ENCODE results near the gene CCDC54.
"Not testable (repeated sequence)": the region's sequence is repeated elsewhere in the genome, so short reads cannot be mapped to it uniquely, and the experiment has no call there.

Gene CCDC54

DNA sequence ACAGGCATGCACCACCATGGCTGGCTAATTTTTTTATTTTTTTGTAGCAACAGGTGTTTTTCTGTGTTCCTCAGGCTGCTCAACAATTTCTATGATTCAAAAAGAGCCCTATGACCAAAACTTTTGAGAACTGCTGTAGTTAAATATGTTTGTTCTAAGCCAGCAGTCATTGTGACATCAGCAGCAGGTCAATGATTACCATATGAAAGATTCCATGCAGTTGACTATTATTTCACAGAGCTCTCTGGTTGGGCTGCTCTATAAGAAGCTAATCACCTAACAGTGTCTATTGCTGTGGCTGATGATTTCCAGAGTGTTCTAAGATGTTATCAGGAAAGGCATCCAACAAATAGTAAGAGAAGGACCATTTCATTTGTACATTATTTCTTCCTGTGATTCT lies at the start of gene CCDC54:
CCDC54 (plus strand) TSS at position 289 of the 400 bp plus-strand sequence. CDS start 149 bp downstream, outside the sequence.
- no peak for DNase-seq

GRCh38 chr3:107328069-107328468 lies 49.2 kb upstream of the CCDC54 start:
- no peak for DNase-seq

DNA sequence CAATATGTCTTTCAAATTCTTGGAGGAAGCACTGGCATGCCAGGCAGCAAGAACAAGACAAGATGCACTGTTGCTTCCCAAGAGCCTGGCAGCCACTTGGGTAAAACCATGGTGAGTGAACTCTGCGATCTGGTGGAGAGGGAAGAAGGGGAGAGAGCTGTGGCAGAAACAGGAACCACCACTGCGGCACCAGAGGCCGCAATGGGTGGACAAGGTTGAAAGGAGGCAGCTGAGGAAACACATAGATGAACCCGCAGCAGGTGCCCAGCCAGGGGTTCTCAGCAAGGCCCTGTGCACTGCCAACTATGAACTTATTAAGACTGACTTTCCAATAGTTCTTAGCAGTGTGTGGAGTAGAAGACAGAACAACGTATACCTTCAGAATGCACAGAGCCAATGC lies 48.2 kb upstream of the CCDC54 start:
- no peak for DNase-seq

GRCh38 chr3:107339690-107340089 lies 37.5 kb upstream of the CCDC54 start:
- not testable (repeated sequence) for DNase-seq

- no peak for DNase-seq
These were observed 32.5 kb upstream of the CCDC54 start for GRCh38 chr3:107344722-107345121.

GRCh38 chr3:107345822-107346405 lies 31.3 kb upstream of the CCDC54 start:
- no peak for DNase-seq

GRCh38 chr3:107346564-107346963 lies 30.7 kb upstream of the CCDC54 start:
- no peak for DNase-seq

DNA sequence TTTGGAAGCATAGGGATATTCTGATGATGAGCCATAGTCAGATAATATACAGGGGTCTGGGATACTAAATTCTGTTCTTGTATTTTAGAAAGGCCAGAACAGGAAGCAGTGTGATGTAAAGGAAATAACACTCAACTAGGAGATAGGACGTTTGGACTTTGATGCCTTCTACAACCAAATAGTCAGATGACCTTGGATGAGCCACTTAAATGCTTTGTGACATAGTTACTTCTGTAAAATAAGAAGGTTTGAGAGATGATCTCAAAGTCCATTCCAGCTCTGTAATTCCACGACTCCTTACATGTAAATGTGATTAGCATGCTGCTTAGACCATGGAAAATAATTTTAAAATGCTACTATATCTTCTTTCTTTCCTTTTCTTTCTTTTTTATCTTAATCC lies 29.5 kb upstream of the CCDC54 start:
- DNase-seq, result no peak

DNA sequence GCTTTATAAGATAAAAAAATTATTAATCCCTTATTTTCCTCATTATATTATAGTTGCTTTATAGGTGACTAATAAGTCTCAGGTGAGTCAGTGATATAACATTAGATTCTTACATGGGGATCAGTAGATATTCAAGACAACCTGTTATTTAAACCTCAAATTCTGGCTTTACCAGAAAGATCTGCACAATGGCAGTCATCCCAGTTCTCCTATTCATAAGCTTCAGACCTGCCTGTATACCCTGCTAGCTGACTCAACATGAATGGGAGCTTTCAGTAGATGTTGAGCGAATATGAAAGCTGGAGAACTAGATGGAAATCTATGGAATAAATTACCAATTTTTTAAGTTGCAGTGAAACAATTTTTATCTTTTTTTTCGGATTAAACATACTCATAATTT lies 20.5 kb upstream of the CCDC54 start:
- DNase-seq, result no peak

- no peak for DNase-seq
These were observed 15.6 kb upstream of the CCDC54 start for GRCh38 chr3:107361633-107362032.

DNA sequence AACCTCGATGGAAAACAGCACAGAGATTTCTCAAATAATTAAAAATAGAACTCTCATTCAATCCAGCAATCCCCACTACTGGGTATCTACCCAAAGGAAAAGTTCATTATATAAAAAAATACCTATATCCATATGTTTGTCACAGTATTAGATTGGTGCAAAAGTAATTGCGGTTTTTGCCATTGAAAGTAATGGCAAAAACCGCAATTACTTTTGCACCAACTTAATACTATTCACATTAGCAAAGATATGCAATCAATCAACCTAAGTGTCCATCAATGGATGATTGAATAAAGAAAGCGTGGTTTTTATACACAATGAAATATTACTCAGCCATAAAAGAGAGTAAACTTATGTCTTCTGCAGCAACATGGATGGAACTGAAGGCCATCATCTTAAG lies 12.2 kb upstream of the CCDC54 start:
- DNase-seq, result no peak

- no peak for DNase-seq
These were observed 10.5 kb upstream of the CCDC54 start for GRCh38 chr3:107366766-107367165.

DNA sequence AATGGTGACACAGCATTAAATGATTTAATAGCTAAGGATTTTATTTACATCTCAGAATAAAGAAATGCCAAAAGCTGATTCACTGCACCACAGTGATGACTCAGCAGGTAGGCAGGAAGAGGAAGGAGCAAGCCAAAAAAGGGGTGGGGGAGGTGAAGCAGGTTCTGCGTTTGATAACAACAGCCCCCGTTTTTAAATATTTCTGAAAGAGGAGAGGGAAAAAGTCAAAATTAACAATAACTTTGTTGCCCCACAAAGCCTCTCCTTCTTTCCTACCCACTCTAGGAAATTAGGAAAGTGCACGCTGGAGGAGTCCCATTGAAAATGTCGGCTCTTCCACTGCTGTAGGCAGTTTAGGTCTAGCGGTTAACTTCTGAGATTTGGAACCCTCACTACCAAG lies 9.9 kb upstream of the CCDC54 start:
- DNase-seq, result no peak

DNA sequence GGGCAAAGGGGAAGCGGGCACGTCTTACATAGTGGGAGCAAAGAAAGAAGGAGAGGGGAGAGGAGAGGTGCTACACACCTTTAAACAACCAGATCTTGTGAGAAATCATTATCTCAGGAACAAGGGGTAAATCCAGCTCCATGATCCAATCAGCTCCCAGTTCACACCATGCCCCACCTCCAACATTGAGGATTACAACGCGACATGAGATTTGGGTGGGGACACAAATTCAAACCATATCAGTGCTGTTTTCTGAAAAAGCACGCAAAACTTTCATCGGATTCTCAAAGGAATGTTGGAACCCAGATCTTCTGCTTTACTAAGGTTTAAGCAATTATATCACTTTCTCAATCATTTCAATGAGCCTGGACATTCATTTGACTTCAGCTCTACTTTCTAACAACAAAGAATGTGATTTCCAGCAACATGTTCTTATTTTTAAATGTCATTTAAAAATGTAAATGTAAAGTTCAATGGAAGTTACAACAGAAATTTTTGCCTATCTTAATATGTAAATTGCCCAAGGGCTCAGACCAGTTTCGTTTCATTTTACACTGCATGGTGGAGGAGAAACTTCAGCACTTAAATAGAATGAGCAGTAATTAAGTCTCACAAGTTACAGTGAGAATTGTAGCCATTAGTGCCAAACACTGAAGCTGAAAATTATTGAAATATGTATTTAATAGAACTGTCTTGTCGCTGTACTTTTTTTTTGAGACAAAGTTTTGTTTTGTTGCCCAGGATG lies 8.4 kb upstream of the CCDC54 start:
- DNase-seq, result no peak

- DNase-seq, result no peak
These were observed 7.4 kb upstream of the CCDC54 start for GRCh38 chr3:107369791-107370190.

- no peak for DNase-seq
These were observed 6.3 kb upstream of the CCDC54 start for GRCh38 chr3:107370907-107371306.

DNA sequence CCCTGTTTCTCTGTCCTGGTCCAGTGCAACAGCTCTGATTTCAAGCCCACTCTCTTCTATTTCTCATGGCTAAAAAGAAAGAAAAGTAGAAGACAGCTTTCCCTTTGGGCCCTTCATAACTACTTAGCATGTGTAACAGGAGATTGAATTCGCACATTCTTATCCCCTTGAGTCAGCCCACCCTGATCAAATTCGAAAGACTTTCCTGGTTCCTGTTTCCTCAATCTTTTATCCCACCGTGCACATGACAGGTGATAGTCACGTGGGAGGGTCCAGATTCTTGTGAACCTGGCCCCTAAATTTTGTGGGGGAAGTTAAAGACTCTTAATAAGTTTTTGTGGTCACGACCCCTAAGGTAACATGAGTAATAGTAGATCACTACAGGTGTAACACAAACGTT lies 4.7 kb upstream of the CCDC54 start:
- DNase-seq, result no peak

- DNase-seq, result no peak
These were observed 3.3 kb upstream of the CCDC54 start for GRCh38 chr3:107373896-107374295.

DNA sequence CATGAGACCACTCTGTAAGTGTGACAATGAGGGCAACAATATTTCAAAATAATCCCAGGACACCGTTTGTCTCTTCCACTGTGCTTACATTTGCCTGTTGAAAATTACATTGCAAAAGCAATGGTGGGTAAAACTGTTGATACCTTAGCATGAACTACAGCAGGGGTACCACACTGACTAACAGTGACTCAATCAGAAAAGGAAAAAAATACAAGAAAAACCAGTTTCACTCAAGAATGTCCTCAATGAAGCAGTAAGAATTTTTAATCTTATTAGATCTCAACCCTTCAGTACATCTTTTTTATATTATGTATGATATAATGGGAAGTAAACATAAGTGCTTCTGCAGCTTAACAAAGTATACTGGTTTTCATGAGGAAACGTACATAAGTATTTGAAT lies 1.6 kb upstream of the CCDC54 start:
- no peak for DNase-seq

DNA sequence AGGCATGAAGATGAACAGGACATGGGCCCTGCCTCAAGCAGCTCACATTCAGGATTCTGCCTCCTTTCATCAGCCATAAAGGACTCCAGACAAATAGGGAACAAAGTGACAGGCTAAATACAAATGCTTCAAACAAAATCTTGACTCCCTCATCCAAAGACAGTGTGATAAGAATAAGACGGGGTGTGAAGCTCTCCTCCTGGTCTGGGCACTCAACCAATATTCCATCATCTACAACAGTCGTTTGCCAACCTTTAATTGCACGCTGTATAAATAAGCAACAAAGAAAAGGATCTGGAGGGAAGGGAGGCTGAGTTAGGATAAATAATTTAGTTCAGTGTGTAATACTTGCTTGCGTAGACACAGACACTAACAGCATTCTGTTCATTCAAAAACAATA lies 5.4 kb downstream of the CCDC54 start:
- DNase-seq, result no peak

GRCh38 chr3:107384428-107384827 lies 7.2 kb downstream of the CCDC54 start:
- DNase-seq, result no peak

DNA sequence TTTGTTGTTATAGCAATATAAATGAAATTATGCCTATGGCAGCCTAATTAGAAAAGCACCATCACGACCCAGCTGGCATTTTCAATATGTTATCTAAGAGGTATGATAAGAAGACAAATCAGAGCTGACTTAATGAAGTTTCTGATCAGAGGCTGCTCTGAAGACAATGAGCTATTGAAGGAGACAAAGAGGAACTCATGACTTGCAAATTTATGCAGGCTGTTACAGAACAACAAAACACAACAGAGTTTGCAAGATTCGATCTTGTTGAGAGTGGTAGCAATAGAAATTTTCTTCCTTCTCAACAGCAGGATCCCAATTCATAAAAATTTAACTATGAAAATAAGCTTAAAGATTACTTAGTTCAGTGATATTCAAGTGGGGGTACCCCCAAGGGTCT lies 7.7 kb downstream of the CCDC54 start:
- DNase-seq, result no peak

GRCh38 chr3:107387555-107387954 lies 10.3 kb downstream of the CCDC54 start:
- no peak for DNase-seq

GRCh38 chr3:107392549-107393165 lies 15.4 kb downstream of the CCDC54 start:
- DNase-seq, result no peak
